ENCODE data around the gene DENND5B.
"Not testable (repeated sequence)": the region's sequence is repeated elsewhere in the genome, so short reads cannot be mapped to it uniquely, and the experiment has no call there.

Gene DENND5B

GRCh38 chr12:31590642-31591379, at the start of gene DENND5B:
Gene DENND5B (minus strand): TSS chr12:31591136. CDS start chr12:31590832, 304 bp downstream.
- peak; percentile 41 for DNase-seq

GRCh38 chr12:31634620-31635019, 43.7 kb upstream of the DENND5B start:
- no peak for DNase-seq

GRCh38 chr12:31633464-31633863, 42.5 kb upstream of the DENND5B start:
- DNase-seq: no peak

- DNase-seq: no peak
These were observed 40.9 kb upstream of the DENND5B start for GRCh38 chr12:31631809-31632208.

- no peak for DNase-seq
These were observed 40.2 kb upstream of the DENND5B start for GRCh38 chr12:31631023-31631724.

- no peak for DNase-seq
These were observed 39.1 kb upstream of the DENND5B start for GRCh38 chr12:31629756-31630732.

GRCh38 chr12:31627456-31628054, 36.6 kb upstream of the DENND5B start:
- DNase-seq: no peak

- no peak for DNase-seq
These were observed 35.5 kb upstream of the DENND5B start for GRCh38 chr12:31626270-31626995.

GRCh38 chr12:31622038-31622437, 31.1 kb upstream of the DENND5B start:
- DNase-seq: no peak

- DNase-seq: no peak
These were observed 29.4 kb upstream of the DENND5B start for GRCh38 chr12:31620311-31620710.

- no peak for DNase-seq
These were observed 27.5 kb upstream of the DENND5B start for GRCh38 chr12:31618228-31619025.

GRCh38 chr12:31612819-31613218, 21.9 kb upstream of the DENND5B start:
- no peak for DNase-seq

GRCh38 chr12:31608299-31608698, 17.4 kb upstream of the DENND5B start:
- DNase-seq: not testable (repeated sequence)

GRCh38 chr12:31605531-31605930, 14.6 kb upstream of the DENND5B start:
- DNase-seq: no peak

GRCh38 chr12:31603546-31604009, 12.6 kb upstream of the DENND5B start:
- no peak for DNase-seq

- no peak for DNase-seq
These were observed 9.8 kb upstream of the DENND5B start for GRCh38 chr12:31600750-31601149.

GRCh38 chr12:31600252-31600651, 9.3 kb upstream of the DENND5B start:
- DNase-seq: no peak

GRCh38 chr12:31599053-31599452, 8.1 kb upstream of the DENND5B start:
- no peak for DNase-seq

GRCh38 chr12:31597066-31597465, 6.1 kb upstream of the DENND5B start:
- no peak for DNase-seq

- no peak for DNase-seq
These were observed 3.7 kb upstream of the DENND5B start for GRCh38 chr12:31594681-31595080.

- DNase-seq: no peak
These were observed 505 bp upstream of the DENND5B start for GRCh38 chr12:31591380-31591901.
